NT2/D1 (cell line): ENCODE data around the gene PNISR.

Source experiments
- SUZ12 ChIP-seq: IDR thresholded peaks from 2 replicates; pipeline ENCODE4 v1.6.1; 2011; ENCODE audit not compliant: insufficient read length, insufficient read depth; ENCODE audit errors: extremely low read depth
- YY1 ChIP-seq: IDR thresholded peaks from 2 replicates; pipeline ENCODE4 v1.6.1; 2011; ENCODE audit not compliant: insufficient read length, insufficient read depth

- TF ChIP-seq SUZ12 (no peak), YY1 (no peak)
Observed at GRCh38 chr6:99467509-99468106, 42.5 kb upstream of the PNISR start.
